GM23338 (cell line): Measurements from ENCODE around the gene AGAP3. TPM values are rescaled to one million over a fixed set of nuclear protein-coding genes. Genes with fewer than 3 reads are reported as not detected.

ENCODE experiments used
- ATAC-seq: fragments of 200-7000 bp; cut with Tn5 transposase; 3 replicates; pipeline ENCODE4 v1.9.1; 2020
- DNase-seq: peaks from one replicate; pipeline ENCODE4 v3.0.0-alpha.2; 2015; ENCODE audit warnings: low spot score
- H2AFZ ChIP-seq: fragments of 200-600 bp; sonication (generic); 2 replicates; pipeline ENCODE4 v1.8.0; 2016; ENCODE audit warnings: antibody characterized with exemption, mild to moderate bottlenecking, moderate library complexity
- H3F3A ChIP-seq: fragments of 200-600 bp; sonication (generic); replicated peaks from 2 replicates; pipeline ENCODE4 v1.8.0; 2017; ENCODE audit warnings: antibody characterized with exemption, mixed run types, low read depth
- H3K27ac ChIP-seq: fragments of 200-600 bp; sonication (generic); 2 replicates; pipeline ENCODE4 v1.6.1; 2016; ENCODE audit warnings: low read depth
- H3K27me3 ChIP-seq: fragments of 200-600 bp; sonication (generic); 2 replicates; pipeline ENCODE4 v1.8.0; 2016; ENCODE audit warnings: mild to moderate bottlenecking, mixed run types, moderate library complexity; ENCODE audit not compliant: insufficient read depth
- H3K36me3 ChIP-seq: fragments of 200-600 bp; sonication (generic); 2 replicates; pipeline ENCODE4 v1.8.0; 2016; ENCODE audit warnings: mild to moderate bottlenecking; ENCODE audit not compliant: insufficient read depth
- H3K4me1 ChIP-seq: fragments of 200-600 bp; sonication (generic); 2 replicates; pipeline ENCODE4 v1.8.0; 2016; ENCODE audit warnings: mild to moderate bottlenecking, moderate library complexity; ENCODE audit not compliant: insufficient read depth
- H3K4me2 ChIP-seq: fragments of 200-600 bp; sonication (generic); 2 replicates; pipeline ENCODE4 v1.7.1; 2017; ENCODE audit warnings: mixed run types
- H3K4me3 ChIP-seq: fragments of 200-600 bp; sonication (generic); 2 replicates; pipeline ENCODE4 v1.6.1; 2016; ENCODE audit warnings: mixed run types
- H3K79me2 ChIP-seq: fragments of 200-600 bp; sonication (generic); replicated peaks from 2 replicates; pipeline ENCODE4 v1.8.0; 2017; ENCODE audit warnings: mild to moderate bottlenecking; ENCODE audit not compliant: insufficient read depth
- H3K9me2 ChIP-seq: fragments of 200-600 bp; sonication (generic); 2 replicates; pipeline ENCODE4 v1.8.0; 2017; ENCODE audit not compliant: insufficient read depth
- H4K20me1 ChIP-seq: fragments of 200-600 bp; sonication (generic); replicated peaks from 2 replicates; pipeline ENCODE4 v1.8.0; 2017; ENCODE audit warnings: mild to moderate bottlenecking; ENCODE audit not compliant: insufficient read depth
- H3K27ac Mint-ChIP-seq: 2 replicates; pipeline ENCODE4 v1.8.0; 2020; ENCODE audit warnings: inconsistent platforms, mild to moderate bottlenecking, moderate library complexity, mixed read lengths
- H3K27me3 Mint-ChIP-seq: 3 replicates; pipeline ENCODE4 v1.8.0; 2022; ENCODE audit warnings: low read depth, mild to moderate bottlenecking, moderate library complexity, mixed read lengths, inconsistent platforms; ENCODE audit not compliant: insufficient read depth, poor library complexity
- H3K36me3 Mint-ChIP-seq: 3 replicates; pipeline ENCODE4 v1.8.0; 2021; ENCODE audit warnings: low read depth, mild to moderate bottlenecking, inconsistent platforms, moderate library complexity, mixed read lengths
- H3K4me1 Mint-ChIP-seq: 3 replicates; pipeline ENCODE4 v1.8.0; 2020; ENCODE audit warnings: mild to moderate bottlenecking, inconsistent platforms, mixed read lengths
- H3K4me3 Mint-ChIP-seq: 3 replicates; pipeline ENCODE4 v1.8.0; 2021; ENCODE audit warnings: moderate library complexity, mild to moderate bottlenecking, inconsistent platforms, mixed read lengths
- H3K9me3 Mint-ChIP-seq: 3 replicates; pipeline ENCODE4 v1.8.0; 2020; ENCODE audit warnings: moderate library complexity, mild to moderate bottlenecking, inconsistent platforms, mixed read lengths
- CREB1 ChIP-seq: fragments of 250-450 bp; sonication (Bioruptor Pico); IDR thresholded peaks from 2 replicates; pipeline ENCODE4 v1.5.0; 2020; ENCODE audit warnings: low read depth, mild to moderate bottlenecking, moderate library complexity
- CTCF ChIP-seq, 2 experiments: fragments of 200-600 bp in 1 of 2; sonication (generic) in 1 of 2; conservative IDR thresholded peaks; 2 replicates each; pipeline versions ENCODE4 v1.5.1 to v1.6.1; 2016 to 2017; ENCODE audit warnings: antibody characterized with exemption in 2 of 2, low read depth in 2 of 2, mild to moderate bottlenecking in 2 of 2, moderate library complexity in 1 of 2
- EZH2 ChIP-seq: fragments of 200-600 bp; sonication (generic); IDR thresholded peaks from one replicate; pipeline ENCODE4 v1.8.0; 2017; ENCODE audit warnings: antibody characterized with exemption, mild to moderate bottlenecking, low read depth; ENCODE audit not compliant: unreplicated experiment
- JUNB ChIP-seq: IDR thresholded peaks from one replicate; pipeline ENCODE4 v1.6.1; 2016; ENCODE audit warnings: antibody characterized with exemption; ENCODE audit not compliant: unreplicated experiment
- NANOG ChIP-seq: IDR thresholded peaks from 2 replicates; pipeline ENCODE4 v1.6.1; 2016; ENCODE audit warnings: antibody characterized with exemption, borderline replicate concordance
- POLR2AphosphoS5 ChIP-seq: IDR thresholded peaks from 2 replicates; pipeline ENCODE4 v1.6.1; 2016; ENCODE audit warnings: antibody characterized with exemption, low read depth
- REST ChIP-seq: IDR thresholded peaks from one replicate; pipeline ENCODE4 v1.6.1; 2018; ENCODE audit warnings: antibody characterized with exemption; ENCODE audit not compliant: unreplicated experiment
- STAT1 ChIP-seq: IDR thresholded peaks from one replicate; pipeline ENCODE4 v1.6.1; 2016; ENCODE audit warnings: antibody characterized with exemption; ENCODE audit not compliant: unreplicated experiment
- ZNF331 ChIP-seq: fragments of 250-450 bp; sonication (Bioruptor Pico); IDR thresholded peaks from 2 replicates; pipeline ENCODE4 v1.5.0; 2020; ENCODE audit warnings: low read depth, mild to moderate bottlenecking, moderate library complexity
- ZNF462 ChIP-seq: fragments of 250-450 bp; sonication (Bioruptor Pico); IDR thresholded peaks from 2 replicates; pipeline ENCODE4 v1.5.0; 2020; ENCODE audit warnings: mild to moderate bottlenecking, moderate library complexity
- polyA plus RNA-seq: library from polyadenylated mRNA; unstranded; fragments of >200 nt; fragmentation: Nextera tagmentation; extraction: Ambion mirVana; gene quantifications from 2 replicates; pipeline ENCODE4 v1.2.1, GENCODE V29; 2016
- total RNA-seq: library from RNA; depleted of rRNA; stranded (reverse); fragments of >200 nt; shearing (Covaris generic); gene quantifications from 2 replicates; pipeline ENCODE4 v1.2.3, GENCODE V29; 2014

Gene AGAP3
- total and polyA plus RNA-seq, 2 experiments from 2014 or later: 24.0 to 39.2 TPM

- TF ChIP-seq ZNF462 (CRISPR knock-in tag) (no peak), REST (no peak), ZNF331 (CRISPR knock-in tag) (no peak), CREB1 (CRISPR knock-in tag) (no peak), EZH2 (no peak), JUNB (no peak)
Measured at GRCh38 chr7:151176401-151176800, 90.1 kb downstream of the AGAP3 start (continued).

GRCh38 chr7:151177310-151177709 is 91.0 kb downstream of the AGAP3 start:
- Histone ChIP-seq H3K4me3 (no peak overlapping the region), H3K27ac (no peak overlapping the region), H3K79me2 (no peaks in the 10 kb centered on the region), H3K36me3 (no peaks in the 10 kb centered on the region), H3K4me2 (no peak overlapping the region), H3F3A (no peaks in the 10 kb centered on the region), H3K27me3 (peaks cover 38% of the 10 kb centered on the region), H3K4me1 (no peaks in the 10 kb centered on the region), H3K9me2 (0 out of 2 replicates have a peak, but pooled peaks cover 5% of the 10 kb centered on the region), H4K20me1 (no peaks in the 10 kb centered on the region), H2AFZ (no peak overlapping the region)
- ATAC-seq (no peak), DNase-seq (no peak)
- peaks cover 13% of the 10 kb centered on the region; the same call in 2 of the 3 replicates for H3K36me3 Mint-ChIP-seq
- no peak overlapping the region for H3K27ac Mint-ChIP-seq
- peaks cover 26% of the 10 kb centered on the region for H3K9me3 Mint-ChIP-seq
- peaks cover 15% of the 10 kb centered on the region for H3K4me1 Mint-ChIP-seq
- peaks cover 34% of the 10 kb centered on the region for H3K27me3 Mint-ChIP-seq
- no peak overlapping the region for H3K4me3 Mint-ChIP-seq
- TF ChIP-seq POLR2AphosphoS5: no peak
- TF ChIP-seq CTCF (conservative IDR thresholded peaks at IDR 0.05; ENCODE audit: low read depth in 2 of 2): no peak
- TF ChIP-seq REST: no peak
- TF ChIP-seq STAT1: no peak
- no peak for TF ChIP-seq NANOG
- no peak for TF ChIP-seq EZH2
